HS-5 (cell line): ENCODE results near the gene SEMA5B.

Experiments
- DNase-seq: peaks from one replicate; pipeline ENCODE4 v3.0.0-alpha.2; 2012; ENCODE audit warnings: low read depth

Gene SEMA5B

DNA sequence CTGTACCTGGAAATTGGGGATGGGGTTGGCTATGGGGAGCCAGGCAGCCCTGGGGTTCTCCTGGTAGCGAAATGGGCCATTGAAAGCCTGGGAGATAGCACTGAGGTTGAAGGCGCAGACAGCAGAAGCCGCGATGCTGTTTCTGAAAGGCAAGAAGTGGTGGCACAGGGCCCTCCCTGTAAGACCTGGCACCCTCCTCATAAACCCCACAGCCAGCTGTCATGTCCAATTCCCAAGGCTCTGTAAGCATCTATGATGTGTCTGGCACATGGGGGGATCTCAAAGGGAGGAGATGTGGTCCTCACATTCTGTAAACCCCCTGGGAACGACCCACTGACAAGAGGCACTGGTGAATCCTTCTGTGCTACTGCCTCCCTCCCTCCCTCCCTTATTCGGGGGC lies 104.0 kb downstream of the SEMA5B start:
- DNase-seq, result no peak

DNA sequence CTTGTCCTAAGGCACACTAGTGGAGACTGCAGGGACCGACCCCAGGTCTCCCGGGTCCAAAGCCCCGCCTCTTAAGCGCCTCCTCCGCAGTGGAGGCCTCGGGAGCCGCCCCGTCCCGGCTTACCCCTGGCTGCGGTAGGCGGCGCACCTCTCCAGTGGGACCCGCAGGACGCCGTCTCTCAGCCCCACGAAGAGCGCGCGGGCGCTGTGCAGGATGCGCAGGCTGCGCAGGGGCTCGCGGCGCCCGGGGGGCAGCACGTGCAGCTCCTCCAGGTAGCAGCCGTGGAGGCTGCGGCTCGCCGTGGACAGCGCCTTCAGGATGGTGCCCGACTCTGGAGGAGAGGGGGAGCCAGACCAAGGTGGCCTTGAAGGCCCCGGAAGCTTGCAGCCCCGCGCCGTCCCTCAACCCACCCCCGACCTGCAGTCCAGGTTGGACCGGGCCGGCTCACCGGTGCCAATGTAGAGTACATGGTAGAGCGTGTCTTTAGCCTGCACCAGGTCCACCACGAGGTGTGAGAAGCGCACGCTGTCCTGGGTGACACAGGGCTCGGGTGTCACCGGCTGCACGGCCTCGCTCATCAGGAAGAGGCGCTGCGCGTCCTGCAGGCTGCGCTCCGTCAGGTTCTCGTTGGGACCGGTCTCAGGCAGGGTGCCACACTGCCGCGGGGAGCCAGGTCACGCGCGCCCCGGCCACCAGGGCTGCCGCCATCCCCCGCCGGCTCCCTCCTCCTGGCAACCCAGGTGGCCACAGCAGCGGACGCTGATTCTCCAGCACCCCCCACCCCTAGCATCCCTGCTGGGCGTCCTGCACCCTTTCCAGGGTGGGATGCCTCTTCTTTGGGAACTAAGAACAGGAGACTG lies 105.5 kb downstream of the SEMA5B start:
- no peak for DNase-seq

DNA sequence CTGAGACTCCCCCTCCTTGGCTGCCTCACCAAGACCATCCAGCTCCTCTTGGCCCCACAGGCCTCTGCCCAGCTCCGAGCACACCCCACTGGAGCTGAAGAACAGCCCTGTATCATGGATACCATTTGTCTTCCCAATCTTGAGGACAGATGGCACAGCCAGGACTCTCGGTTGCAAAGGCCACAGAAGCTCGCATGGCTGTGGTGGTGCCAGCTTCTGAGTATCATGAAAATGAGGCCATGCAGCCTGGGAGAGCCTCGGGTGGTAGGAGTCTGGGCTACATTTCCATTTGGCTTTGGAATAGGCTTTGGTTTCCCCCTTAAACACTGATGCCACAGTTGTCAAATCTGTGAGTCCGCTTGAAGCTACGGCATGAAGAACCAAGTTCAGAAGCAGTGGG lies 106.6 kb downstream of the SEMA5B start:
- DNase-seq, result no peak

DNA sequence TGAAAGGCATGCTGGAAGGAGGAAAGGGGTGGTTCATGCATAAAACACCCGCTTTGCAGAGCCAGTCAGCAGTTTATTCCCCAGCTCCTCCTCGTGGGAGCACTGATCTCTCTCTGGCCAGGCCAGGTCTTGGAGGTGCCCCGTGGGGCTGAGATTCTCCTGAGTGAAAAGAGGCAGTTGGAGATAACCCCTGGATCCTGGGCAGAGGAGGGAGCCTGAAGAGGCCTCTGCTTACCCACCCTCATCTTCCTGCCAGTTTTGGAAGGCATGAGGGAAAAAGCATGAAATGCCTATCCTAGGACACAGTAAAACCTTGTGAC lies 108.3 kb downstream of the SEMA5B start:
- DNase-seq, result no peak

DNA sequence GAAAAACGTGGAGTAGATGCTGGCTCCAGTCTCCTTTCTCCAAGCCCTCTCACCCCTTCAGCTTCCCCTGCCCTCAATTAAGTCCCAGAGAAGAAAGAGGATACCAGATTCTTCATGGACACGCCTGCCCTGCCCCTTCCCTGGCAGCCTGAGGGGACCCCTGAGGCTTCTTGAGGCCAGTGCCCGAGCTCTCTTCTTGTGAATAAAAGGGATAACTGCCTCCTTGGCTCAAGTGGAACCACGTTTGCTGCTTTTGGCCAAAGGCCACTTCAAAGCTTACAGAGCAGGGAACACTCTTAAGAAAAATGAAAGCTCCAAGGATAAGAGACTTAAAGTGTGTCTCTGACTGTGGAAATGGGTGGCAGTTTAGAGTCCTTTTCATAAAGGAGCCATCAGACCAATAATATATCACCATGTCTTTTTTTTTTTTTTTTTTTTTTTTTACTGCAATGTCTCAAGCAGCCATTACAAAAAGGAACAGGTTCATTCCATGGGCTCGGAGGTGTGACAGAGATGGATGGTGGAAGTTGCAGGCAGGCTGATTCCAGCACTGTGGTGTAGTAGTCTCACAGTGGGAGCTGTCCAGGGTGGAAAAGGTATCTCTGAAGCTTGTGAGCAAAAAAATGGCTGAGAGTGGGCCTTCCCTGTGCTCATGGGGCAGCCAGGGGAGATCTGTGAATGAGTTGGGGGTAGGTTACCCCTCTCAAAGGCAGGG lies 108.8 kb downstream of the SEMA5B start:
- DNase-seq, result no peak

DNA sequence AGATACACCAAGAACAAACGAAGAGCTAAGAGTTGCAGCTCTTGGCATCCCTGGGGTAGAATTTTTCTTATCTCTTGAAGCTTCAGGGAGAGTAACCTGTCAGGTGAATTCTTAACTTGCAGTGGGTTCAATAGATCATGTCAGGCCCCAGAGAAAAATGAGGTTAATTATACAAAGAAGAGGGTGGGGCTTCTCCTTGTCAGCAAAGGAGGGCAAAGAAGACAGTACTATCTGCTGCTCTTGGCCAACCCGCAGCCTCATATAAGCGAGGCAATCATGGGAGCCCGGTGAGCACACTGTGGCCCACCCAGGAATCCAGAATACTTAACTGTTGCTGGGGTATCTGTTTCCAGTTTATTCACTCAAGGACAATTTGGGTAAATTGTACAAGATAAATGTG lies 110.2 kb downstream of the SEMA5B start:
- DNase-seq, result no peak

DNA sequence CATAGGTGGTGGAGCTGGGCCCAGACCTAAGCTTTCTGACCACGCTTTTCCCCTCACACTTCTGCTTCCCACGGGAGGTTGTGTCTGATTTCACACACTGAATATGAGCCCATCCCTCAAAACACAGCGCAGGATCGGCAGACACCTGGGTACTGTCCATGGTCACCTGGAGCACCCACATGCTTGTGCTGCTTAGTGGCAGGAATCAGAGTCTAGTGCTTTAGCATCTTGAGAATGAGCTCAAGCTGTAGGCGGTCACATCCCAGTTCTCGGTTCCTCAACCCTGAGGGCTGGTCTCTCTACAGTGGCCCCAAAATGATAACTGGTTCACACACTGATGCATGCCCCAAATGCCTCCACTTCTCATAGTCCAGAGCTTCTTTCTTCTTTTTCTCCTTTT lies 111.0 kb downstream of the SEMA5B start:
- DNase-seq, result no peak

DNA sequence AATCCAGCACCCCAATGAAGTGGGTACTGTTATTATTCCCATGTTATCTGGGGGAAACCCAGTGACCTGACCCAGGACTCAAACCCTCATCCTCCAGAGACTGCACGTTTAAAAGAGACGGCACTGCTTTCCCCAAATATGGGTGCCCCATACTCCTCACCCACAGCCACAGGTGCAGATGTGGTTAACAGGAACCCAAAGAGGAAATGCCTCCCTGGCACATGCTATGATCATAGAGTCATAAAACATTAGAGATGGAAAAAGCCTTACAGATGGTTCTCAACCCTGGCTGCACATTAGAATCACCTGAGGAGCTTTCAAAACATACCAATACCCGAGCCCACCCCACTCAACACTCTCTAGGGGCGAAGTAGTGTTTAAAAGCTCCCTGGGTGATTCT lies 111.5 kb downstream of the SEMA5B start:
- DNase-seq, result no peak

DNA sequence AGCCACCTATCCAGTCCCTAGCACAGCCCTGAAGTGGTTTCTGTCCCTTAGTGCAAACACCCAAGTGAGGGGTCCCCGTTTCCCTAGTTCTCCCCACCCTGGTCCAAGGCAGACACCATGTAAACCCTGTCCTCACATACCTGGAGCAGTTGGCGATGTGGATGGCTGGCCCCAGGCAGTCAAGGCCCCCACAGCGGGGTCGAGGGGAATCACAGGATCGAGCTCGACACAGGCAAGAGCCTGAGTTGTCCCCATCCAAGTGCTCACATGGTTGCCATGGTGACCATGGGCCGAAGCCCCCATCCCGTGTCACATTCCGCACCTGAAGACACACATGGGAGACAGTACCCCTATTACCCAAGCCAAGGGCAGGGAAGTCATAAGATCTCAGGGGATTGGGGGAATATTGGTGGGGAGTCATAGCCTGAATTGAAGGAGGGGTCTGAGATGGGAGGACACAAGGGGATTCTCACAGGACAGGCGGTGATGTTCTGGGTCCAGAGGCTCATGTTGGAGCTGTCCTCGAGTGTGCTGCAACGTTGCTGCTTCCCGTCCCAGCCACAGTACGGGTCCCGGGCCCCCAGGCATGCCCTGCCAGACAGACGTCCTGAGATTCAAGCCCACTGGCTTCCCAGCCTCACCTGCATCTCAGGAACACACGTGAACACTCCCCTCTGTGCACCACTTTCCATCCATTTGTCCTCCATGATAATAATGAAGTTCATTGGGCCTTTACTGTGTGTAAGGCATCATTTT lies 112.1 kb downstream of the SEMA5B start:
- DNase-seq, result no peak

DNA sequence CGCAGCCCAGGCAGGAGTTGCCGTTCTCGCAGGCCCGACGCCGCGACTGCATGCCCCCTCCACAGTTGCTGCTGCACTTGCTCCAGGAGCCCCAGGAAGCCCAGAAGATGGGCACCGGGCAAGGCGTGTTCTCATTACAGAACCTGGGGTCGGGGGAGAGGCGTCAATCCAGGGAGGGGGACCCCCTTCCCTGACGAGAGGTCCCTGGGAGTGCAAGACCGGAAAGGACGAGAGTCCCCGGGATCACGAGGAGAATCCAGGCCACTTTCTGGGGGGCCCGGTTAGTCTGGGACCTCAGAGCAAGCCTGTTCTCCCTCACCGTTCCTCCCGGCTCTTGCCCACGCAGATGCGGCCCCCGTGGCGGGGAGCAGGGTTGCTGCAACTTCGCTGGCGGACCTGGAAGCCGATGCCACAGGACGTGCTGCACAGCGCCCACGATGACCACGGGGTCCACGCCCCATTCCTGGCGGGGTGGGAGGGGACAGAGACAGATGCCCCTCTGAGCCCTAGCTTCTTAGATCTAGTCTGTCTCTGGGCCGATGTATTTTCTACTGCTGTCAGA lies 113.9 kb downstream of the SEMA5B start:
- DNase-seq, result no peak

DNA sequence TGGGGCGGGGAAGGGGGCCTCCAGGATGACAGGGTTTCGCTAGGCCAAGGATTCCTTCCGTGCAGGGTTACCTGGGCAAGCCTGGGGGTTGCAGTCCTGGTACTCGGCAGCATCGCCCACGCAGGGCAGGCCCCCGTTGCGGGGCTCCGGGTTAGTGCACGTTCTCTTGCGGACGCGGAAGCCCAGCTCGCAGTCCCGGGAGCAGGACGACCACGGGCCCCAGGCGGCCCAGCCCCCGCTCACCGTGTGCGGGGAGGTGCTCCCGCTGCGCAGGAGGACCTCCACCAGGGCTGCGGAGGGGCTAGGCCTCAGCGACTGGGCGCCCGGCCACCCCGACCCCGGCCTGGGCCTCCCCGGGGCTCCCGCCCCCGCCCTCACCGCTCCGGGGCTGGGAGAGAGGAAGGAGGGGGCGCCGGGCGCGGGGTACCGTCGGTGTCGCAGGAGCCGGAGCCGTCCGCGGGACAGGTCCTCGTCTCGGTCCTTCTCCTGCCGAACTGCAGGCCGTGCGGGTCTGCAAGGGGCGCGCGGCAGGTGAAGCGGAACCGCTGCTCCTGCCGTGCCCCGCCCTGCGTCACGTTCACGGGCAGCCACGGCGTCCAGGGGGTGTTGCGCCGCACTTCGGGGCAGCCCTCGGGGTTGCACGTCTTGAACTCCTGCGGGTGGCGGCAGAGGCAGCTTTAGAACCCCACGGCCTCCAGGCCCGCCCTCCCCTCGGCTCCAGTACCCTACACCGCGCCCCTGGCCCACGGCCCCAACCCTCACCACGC lies 114.6 kb downstream of the SEMA5B start:
- DNase-seq, result no peak

DNA sequence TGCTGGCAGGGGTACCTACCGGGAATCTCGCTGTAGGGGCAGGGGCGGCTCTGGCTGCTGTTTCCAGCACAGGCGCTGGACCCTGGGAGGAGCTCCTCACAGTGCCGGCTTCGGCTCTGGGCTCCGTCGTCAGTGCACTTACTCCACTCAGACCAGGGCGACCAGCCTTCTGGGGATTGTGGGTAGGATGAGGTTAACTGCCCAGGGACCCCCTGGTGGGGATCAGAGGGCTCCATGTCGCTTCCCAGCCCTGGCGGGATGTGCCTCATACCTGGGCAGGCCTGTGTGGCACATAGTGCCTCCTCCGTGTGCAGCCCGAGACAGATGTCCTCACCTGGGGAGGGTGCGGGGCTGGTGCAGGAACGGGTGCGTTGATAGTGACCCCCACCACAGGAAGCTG lies 115.7 kb downstream of the SEMA5B start:
- DNase-seq, result no peak

DNA sequence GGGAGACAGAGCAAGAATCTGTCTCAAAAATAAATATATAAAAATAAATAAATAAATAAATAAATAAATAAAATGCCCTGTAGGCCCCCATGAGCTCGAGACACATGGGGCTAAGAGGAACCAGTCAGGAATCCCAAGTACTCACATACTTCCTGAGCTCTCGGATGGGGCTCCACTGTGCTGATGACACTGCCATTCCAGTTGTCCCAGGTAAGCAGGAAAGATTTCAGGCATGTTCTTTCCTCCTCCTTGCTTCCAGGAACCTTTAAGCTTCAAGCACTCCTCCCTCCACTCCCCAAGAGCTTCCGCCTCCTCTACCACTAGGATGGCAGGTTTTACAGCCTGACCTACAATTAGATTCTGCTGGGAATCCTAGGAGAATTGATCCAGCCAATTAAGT lies 119.3 kb downstream of the SEMA5B start:
- DNase-seq, result no peak

DNA sequence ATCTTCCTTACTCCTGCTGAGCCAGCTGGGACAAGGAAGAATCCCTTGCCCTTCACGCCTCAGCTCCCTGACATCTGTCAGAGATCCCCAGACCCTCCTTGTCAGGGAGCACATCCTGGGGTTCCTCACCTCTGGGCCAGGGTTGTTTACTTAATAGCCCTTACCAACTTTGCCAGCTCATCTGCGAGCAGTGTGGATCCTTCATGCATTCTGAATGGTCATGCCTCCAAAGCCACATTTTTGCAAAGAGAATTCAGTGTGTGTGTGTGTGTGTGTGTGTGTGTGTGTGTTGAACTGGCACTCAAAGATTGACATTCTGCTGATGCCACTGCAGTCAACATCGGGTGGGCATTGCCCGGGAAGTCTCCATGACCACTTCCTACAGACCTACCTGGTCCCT lies 120.1 kb downstream of the SEMA5B start:
- no peak for DNase-seq

DNA sequence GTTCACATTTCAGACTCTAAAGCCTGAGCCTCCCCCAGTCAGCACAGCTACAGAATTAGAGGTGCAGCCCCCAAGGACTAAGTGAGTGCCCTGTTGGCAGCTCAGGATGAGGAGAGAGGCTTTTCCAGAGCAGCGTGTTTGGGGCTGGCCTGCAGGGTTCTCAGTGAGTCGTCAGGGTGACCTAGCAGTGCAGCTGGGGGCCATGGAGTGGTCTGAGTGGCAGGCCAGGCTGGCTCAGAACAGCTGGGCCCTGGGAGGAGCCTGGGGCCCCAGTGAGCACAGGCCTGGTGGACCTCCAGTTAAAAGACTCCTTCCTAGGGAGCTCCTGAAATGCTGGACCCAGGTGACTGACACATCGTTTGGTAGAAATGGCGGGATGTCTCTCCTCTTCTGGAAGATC lies 124.4 kb downstream of the SEMA5B start:
- DNase-seq, result no peak

DNA sequence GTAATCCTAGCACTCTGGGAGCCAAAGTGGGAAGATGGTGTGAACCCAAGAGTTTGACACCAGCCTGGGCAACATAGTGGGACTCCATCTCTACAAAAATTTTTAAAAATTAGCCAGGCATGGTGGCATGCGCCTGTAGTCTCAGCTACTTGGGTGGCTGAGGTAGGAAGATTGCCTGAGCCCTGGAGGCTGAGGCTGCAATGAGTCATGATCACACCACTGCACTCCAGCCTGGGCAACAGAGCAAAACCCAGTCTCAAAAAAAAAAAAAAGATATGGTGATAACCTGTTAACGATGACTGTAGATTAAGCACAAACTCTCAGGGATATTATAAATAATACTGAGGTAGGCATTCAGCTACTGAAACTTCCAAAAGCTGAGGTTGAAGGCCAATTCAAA lies 125.2 kb downstream of the SEMA5B start:
- no peak for DNase-seq

DNA sequence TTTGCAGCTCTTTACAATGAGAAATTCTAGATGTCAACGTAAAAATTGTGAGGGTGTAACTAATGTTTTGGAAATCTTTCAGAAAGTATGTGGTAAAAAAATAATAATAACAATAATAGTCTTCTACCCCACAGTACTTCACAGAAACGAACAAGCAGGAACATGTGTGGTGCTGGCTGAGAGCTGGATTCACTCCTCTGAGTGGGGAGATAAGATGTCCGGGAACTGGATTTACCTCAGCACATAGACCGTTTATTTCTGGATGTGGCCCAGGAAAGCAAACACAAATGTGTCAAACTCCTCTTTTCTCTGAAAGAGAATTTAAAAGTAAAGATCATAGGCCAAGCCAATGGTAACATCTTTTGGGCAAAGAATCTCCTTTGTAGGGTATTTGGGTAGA lies 129.3 kb downstream of the SEMA5B start:
- no peak for DNase-seq

DNA sequence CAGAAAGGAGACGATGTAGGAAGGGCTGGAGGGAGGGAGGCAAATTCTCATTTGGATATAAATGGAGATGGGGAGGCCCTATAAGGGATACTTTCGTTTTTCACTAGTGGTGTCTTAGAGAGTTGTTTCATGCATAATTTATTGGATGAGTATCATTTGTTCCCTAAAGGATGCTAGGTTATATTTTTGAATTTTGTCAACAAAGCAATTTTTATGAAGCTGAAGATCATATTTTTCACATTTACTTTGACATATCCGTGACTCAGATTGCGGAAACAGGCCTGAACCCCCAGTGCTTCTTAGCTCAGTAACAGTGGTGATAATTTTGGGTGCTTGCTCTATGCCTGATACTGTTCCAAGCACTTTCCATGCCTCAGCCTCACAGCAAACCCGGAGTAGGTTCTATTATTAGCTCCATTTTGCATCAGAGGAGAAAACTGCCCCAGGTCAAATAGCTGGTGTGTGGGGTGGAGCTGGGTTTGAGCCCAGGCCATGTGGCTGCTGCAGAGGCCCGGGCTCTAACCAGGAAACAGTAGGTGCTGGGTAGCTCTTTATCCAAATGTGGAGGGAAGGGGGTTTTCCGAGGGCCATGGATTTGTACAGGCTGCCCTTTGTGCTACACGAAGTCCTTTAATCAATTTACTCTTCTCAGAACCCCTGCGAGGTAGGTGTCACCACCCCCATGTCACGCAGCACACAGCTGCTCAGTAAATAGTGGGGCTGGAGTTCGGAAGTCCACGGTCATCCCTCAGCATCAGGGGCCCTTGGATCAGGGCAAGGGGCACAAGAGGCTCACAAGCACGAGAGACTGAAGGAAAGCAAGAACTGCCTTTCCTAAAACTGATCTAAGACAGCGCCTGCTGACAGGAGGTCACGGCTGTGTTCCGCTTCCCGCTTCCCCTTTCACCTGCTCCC lies 133.6 kb downstream of the SEMA5B start:
- DNase-seq, result no peak

DNA sequence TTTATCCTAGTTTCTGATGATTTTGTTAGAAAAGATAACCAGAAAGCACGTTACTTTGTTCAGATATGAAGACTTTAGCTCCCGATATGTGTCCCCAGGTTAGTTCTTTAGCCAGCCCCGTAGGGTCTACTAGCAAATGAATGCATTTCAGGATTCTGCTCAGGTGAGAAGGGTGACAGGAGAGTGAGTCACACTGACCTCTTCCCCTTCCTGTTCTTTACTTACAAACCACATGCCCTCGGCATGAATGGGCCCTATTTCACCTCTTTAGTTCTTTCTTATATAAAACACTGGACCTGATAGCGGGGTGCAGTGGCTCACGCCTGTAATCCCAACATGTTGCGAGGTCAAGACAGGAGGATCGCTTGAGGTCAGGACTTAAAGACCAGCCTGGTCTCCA lies 134.3 kb downstream of the SEMA5B start:
- DNase-seq, result no peak

DNA sequence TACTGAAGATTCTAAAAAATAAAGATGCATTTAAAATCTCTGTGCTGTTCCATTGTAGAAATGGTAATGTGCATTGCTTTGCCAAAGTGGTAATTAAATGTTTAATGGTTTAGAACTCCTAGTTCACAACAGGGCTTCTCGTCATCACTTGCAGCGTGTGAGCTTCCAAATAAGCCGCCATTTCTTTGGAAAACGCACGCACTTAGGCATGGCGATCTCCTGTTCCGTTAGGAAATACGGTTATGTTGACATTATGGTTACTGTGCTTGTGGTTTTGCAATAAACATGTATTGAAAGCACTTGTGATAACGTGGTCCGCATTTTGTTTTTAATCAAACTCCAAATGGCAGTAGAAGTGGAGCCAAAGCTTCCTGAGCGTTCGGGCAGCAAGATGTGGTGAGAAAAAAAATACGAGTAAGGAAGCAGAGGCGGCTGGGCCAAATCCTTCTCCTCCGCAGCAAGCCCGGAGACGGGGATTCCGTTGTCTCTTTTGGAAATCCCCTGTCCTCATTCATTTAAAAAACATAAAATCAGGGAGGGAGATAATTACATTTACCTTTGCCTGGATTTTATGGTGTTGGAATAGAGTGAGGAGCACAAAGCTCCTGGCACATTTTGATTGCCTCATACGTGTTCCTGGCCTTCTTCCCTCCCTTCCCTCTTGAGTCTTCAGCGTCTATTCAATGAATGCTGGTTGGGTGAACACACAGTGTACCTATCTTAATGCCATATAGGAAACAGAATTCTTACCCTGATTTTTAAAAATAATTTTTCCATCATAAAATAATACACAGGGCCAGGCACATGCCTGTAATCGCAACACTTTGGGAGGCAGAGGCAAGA lies 135.2 kb downstream of the SEMA5B start:
- DNase-seq, result no peak
